ENCODE data around the gene EFNA5.

- TF ChIP-seq ZNF565 (CRISPR knock-in tag; conservative IDR thresholded peaks at IDR 0.05; ENCODE audit: low read depth) (no peak), TSHZ2 (CRISPR knock-in tag; IDR thresholded peaks at IDR 0.05) (no peak), GLIS3 (CRISPR knock-in tag; IDR thresholded peaks at IDR 0.05) (no peak)
Observed at GRCh38 chr5:107565791-107566767, 104.7 kb downstream of the EFNA5 start.
